ENCODE results near the gene EMX1. TPM values are rescaled to one million over a fixed set of nuclear protein-coding genes. Genes with fewer than 3 reads are reported as not detected.

The EMX1 gene
- total RNA-seq (2014; rRNA removed; shearing (Covaris generic); ENCODE audit: low replicate concordance): not detected in 2 replicates

DNA sequence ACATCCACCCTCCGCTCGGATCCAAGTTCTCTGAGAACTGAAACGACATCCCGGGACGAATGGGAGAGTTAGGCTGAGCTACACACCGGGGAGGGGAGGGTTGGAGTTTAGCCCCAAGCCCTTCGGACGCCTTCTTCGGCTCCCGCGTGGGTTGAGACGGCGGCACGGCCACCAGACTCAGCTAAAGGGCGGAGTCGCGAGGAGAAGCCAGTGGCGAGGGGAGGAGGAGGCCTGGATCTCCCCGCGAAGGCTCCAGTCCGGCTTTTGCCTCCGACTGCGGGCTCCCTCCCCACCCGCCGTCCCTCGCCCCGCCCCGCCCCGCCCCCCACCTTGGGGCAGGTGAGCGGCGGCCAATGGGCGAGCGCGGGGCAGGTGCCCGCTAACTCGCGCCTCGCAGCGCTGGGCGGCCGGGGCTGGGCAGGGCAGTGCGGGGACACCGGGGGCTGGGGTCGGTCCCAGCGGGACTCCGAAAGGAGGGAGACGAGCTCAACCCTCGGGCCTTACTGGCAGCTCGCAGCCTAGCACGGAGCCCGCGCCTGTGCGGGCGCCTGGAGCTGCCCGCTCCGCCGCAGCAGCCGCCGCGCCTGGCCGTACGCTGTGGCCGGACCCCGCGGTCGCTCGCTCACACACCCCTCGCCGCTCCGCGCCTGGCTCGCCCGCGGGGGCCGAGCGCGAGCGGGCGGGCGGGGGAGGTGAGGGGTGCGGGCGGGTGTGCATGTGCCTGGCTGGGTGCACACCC, at the start of gene EMX1:
EMX1 (plus strand) TSS at position 382 of the 739 bp plus-strand sequence; CDS start at position 716, 334 bp downstream.
- DNase-seq: peak; percentile 56
- no peaks in the 10 kb centered on the region for H3K9me3 ChIP-seq
- H3K27me3 ChIP-seq: peaks cover 95% of the 10 kb centered on the region
- no peak within 1 kb of the TSS; the same call in 1 of the 2 replicates for H3K4me3 ChIP-seq
- H3K36me3 ChIP-seq: no peaks in the 10 kb centered on the region

DNA sequence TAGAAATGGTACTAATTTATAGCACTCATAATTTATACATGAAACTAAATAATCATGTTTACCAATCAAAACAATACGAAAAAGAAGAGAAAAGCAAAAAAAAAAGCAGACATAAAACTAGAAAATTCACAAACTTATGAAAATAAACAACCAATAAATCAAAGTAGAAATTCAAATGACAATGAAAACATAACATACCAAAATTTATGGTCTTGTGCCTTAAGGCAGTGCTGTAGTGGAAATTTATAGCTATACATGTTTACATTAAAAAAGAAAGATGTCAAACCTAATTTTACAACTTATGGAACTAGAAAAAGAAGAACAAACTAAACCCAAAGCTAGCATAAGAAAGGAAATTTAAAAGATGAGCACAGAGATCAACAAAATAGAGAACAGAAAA, 46.3 kb upstream of the EMX1 start:
- H3K27me3 ChIP-seq: peaks cover 13% of the 10 kb centered on the region
- H3K4me3 ChIP-seq: no peak overlapping the region
- no peaks in the 10 kb centered on the region for H3K36me3 ChIP-seq
- peaks cover 4% of the 10 kb centered on the region; the same call in 1 of the 2 replicates for H3K9me3 ChIP-seq
- DNase-seq: no peak

DNA sequence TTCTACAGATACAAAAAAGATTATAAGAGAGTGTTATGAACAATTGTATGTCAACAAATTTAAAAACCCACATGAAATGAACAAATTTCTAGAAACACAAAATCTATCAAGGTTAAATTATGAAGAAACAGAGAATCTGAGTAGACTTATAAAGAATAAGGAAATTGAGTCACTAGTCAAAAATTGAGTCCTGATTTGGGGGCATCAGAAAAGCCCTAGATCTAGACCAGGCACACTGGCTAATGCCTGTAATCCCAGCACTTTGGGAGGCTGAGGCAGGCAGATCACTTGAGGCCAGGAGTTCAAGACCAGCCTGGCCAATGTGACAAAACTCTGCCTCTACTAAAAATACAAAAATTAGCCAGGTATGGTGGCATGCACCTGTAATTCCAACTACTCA, 45.4 kb upstream of the EMX1 start:
- no peaks in the 10 kb centered on the region for H3K36me3 ChIP-seq
- H3K4me3 ChIP-seq: no peak overlapping the region
- H3K9me3 ChIP-seq: peaks cover 4% of the 10 kb centered on the region; the same call in 1 of the 2 replicates
- DNase-seq: no peak
- peaks cover 13% of the 10 kb centered on the region for H3K27me3 ChIP-seq

GRCh38 chr2:72883356-72883962, 33.9 kb upstream of the EMX1 start:
- peak; percentile 26 for DNase-seq

GRCh38 chr2:72886505-72887031, 30.8 kb upstream of the EMX1 start:
- no peak for DNase-seq
- Histone ChIP-seq H3K4me3 (peak overlapping the region; percentile 63), H3K27me3 (no peaks in the 10 kb centered on the region), H3K36me3 (peaks cover 11% of the 10 kb centered on the region), H3K9me3 (no peaks in the 10 kb centered on the region)

More at GRCh38 chr2:72883356-72883962, 33.9 kb upstream of the EMX1 start:
- Histone ChIP-seq H3K36me3 (peaks cover under 1% of the 10 kb centered on the region; the same call in 1 of the 2 replicates), H3K27me3 (peaks cover 3% of the 10 kb centered on the region; the same call in 1 of the 2 replicates), H3K9me3 (no peaks in the 10 kb centered on the region), H3K4me3 (no peak overlapping the region)

DNA sequence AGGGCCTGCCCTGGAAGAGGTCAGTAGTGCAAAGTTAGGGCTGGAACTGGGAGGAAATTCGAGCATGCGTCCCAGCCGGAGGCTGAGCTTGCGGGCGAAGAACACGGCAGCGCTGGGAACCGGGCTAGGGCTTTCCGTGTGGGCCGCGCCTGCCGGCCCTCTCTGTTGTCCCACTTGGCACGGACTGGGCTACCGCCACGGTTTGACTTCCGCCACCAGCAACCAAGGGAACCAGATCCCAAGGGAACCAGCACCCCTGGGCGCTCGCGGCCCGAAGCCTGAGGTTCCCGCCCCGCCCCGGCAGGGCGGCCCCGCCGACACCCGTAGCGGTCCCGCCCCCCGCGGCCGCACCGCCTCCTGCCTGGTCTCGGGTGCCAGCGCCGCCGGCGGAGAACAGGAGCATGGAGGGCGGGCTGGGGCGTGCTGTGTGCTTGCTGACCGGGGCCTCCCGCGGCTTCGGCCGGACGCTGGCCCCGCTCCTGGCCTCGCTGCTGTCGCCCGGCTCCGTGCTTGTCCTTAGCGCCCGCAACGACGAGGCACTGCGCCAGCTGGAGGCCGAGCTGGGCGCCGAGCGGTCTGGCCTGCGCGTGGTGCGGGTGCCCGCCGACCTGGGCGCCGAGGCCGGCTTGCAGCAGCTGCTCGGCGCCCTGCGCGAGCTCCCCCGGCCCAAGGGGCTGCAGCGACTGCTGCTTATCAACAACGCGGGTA, 30.1 kb upstream of the EMX1 start, which contains the start of gene SPR:
SPR (plus strand) TSS at position 377 of the 708 bp plus-strand sequence; CDS start at position 402, 25 bp downstream.
- Histone ChIP-seq H3K9me3 (no peaks in the 10 kb centered on the region), H3K36me3 (peaks cover 11% of the 10 kb centered on the region), H3K27me3 (no peaks in the 10 kb centered on the region), H3K4me3 (peak within 1 kb of the TSS; percentile 63)
- peak; percentile 87 for DNase-seq

DNA sequence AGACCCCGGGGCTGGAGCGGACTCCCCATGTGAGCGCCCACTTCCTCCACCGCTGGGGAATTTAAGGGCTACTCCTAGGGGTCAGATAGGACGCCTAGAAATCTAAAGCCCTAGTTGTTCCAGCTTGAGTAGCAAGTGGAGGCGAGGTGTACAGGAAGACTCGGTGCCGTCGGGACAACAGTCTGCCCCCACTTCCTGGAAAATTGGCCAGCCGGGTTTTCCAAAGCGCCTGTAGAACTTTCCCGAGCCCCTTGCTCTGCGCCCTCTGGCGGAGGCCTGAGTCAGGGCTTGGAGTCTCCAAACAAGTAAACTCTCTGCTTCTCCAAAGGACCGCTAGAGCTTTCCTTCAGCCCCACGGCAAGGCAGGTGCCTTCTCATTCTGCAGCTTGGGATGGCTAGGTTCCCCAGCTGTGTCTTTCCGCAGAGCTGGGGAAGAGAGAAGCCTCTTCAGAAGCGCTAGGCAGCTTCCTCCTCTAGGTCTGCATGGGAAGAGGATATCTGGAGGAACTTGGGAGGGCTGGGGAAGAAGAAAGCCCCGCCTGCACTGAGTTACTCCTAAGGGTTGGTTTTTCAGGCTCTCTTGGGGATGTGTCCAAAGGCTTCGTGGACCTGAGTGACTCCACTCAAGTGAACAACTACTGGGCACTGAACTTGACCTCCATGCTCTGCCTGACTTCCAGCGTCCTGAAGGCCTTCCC, 29.4 kb upstream of the EMX1 start:
- peaks cover 11% of the 10 kb centered on the region for H3K36me3 ChIP-seq
- peak overlapping the region; percentile 63 for H3K4me3 ChIP-seq
- DNase-seq: peak; percentile 89
- H3K27me3 ChIP-seq: no peaks in the 10 kb centered on the region
- H3K9me3 ChIP-seq: no peaks in the 10 kb centered on the region

DNA sequence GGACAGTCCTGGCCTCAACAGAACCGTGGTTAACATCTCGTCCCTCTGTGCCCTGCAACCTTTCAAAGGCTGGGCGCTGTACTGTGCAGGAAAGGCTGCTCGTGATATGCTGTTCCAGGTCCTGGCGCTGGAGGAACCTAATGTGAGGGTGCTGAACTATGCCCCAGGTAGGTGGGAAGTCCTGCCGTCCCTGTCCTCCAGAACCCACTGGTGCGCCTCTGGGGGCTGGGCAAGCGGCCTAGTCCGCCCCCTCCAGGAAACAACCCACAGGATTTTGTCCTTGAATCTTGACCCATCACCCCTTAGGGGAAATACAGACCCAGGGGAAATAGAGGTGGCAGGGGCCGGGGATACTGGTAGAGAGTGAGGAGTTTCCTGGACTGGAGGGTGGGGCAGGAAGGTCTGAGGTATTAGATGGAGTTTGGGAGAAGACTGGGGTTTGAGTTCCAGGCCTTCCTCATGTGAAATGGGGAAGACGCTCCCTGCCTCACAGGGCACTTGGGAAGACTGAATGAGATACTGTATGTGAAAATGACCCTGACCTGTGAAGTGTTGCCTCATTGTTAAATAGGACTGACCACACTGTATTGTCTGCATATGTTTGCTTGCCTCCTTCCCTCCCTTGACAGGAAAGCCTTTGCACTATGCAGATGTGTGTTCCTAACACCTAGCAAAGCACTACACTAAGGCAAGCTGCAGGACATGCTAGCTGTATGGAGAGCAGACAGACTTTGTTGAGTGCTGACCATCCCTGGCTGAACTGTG, 28.7 kb upstream of the EMX1 start:
- peaks cover 11% of the 10 kb centered on the region for H3K36me3 ChIP-seq
- peak overlapping the region; percentile 63 for H3K4me3 ChIP-seq
- no peaks in the 10 kb centered on the region for H3K9me3 ChIP-seq
- no peaks in the 10 kb centered on the region for H3K27me3 ChIP-seq
- DNase-seq: no peak

DNA sequence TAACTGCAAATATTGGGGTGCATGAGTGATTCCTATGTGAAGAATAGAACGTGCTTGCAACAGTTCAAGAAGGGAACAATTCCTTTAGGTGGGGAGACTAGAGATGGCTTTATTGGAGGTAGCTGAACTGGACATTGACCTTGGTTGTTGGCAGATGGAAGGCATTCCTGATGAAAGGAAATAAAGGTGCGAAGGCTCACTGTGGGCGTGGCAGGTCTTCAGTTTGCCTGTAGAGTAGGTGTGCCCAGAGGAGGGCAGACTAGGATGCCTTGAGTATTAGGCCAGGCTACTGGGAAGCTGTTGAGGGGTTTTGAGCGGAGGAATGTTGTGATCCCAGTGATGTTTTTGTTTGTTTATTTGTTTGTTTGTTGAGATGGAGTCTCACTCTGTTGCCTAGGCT, 27.3 kb upstream of the EMX1 start:
- no peak for DNase-seq
- Histone ChIP-seq H3K9me3 (no peaks in the 10 kb centered on the region), H3K27me3 (no peaks in the 10 kb centered on the region), H3K36me3 (peaks cover 11% of the 10 kb centered on the region), H3K4me3 (no peak overlapping the region)

- no peak for DNase-seq
- Histone ChIP-seq H3K36me3 (peaks cover 11% of the 10 kb centered on the region), H3K4me3 (no peak overlapping the region), H3K9me3 (no peaks in the 10 kb centered on the region), H3K27me3 (no peaks in the 10 kb centered on the region)
Observed at GRCh38 chr2:72891091-72891818, 26.1 kb upstream of the EMX1 start.

- DNase-seq: peak; percentile 79
- Histone ChIP-seq H3K27me3 (no peaks in the 10 kb centered on the region), H3K36me3 (peaks cover 11% of the 10 kb centered on the region), H3K9me3 (no peaks in the 10 kb centered on the region), H3K4me3 (no peak overlapping the region)
Observed at GRCh38 chr2:72892506-72893173, 24.7 kb upstream of the EMX1 start.

GRCh38 chr2:72893594-72894319, 23.6 kb upstream of the EMX1 start:
- peaks cover 8% of the 10 kb centered on the region for H3K36me3 ChIP-seq
- peak; percentile 42 for DNase-seq
- no peaks in the 10 kb centered on the region for H3K27me3 ChIP-seq
- no peak overlapping the region for H3K4me3 ChIP-seq
- H3K9me3 ChIP-seq: no peaks in the 10 kb centered on the region

DNA sequence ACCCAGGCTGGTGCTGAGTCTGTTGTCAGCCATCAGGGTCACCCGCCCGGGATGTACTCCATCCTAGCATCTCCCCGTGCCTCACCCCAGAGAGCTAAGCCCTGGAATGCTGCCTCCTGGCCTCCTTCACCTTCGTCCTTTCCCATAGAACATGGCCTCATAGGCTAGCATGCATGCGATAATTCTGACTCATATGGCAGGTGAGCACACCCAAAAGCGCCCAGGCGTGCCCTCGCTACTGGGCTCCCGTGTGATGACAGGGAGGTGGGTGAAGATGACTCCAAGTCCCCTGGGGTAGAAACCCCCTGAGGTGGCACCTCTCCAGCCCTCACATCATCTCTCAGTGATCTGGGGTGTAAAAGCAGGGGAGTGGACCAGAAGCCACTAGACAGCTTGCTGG, 22.8 kb upstream of the EMX1 start:
- no peak for DNase-seq
- Histone ChIP-seq H3K27me3 (no peaks in the 10 kb centered on the region), H3K9me3 (no peaks in the 10 kb centered on the region), H3K36me3 (peaks cover 5% of the 10 kb centered on the region), H3K4me3 (no peak overlapping the region)

DNA sequence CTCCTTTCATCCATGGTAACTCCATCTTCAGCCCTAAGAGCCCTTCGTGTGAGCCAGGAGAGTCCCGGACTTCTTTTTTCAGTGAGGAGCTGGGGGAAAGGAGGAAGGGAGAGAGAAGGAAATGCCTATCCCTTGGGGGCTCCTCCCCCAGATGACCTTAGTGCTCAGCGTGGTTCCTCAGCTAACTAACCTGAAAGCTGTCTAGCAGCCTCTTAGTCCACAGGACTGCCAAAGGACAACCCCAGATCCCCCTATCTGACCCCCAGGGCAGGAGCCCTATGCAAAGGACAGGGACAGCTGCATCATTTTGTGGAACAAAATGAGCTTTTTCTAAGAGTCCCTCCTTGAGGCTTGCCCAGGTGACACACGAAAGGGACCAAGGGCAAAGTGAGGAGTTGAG, 22.2 kb upstream of the EMX1 start:
- no peaks in the 10 kb centered on the region for H3K27me3 ChIP-seq
- H3K9me3 ChIP-seq: no peaks in the 10 kb centered on the region
- no peak for DNase-seq

More for the DNA sequence above, 22.2 kb upstream of the EMX1 start:
- no peaks in the 10 kb centered on the region; the same call in none of the 2 replicates for H3K36me3 ChIP-seq
- no peak overlapping the region for H3K4me3 ChIP-seq

Data from MG63 (cell line).